Adipose tissue (tissue), 3 donors: Measurements from ENCODE around the gene SLC6A17. TPM values are rescaled to one million over a fixed set of nuclear protein-coding genes. Genes with fewer than 3 reads are reported as not detected.

ENCODE experiments used
- H3K27ac ChIP-seq: one replicate; pipeline ENCODE4 v1.5.1; 2013; ENCODE audit warnings: low read depth, low read length
- WGBS, 3 donors: extraction: QIAGEN DNeasy Blood & Tissue Kit; methylation state at CpG; one replicate each; pipeline ENCODE4 v1.1.7; 2013; 5-methylcytosine and 5-hydroxymethylcytosine counted together
- polyA plus RNA-seq, 3 donors: library from polyadenylated mRNA; stranded (reverse); fragments of 200-250 nt; gene quantifications; one replicate each; pipeline ENCODE4 v1.2.3, GENCODE V29; 2013
- donor health status: healthy with polysubstance abuse.
- donor health status: Bipolar disorder and iron deficiency.
- donor health status: healthy.

Gene SLC6A17
- polyA plus RNA-seq, 3 donors = 0.36 to 0.91 TPM; not detected in 1

- no peak overlapping the region for H3K27ac ChIP-seq
- 0 to 1% (median 1%) methylated on average over 75 to 101 of the region's 101 CpGs for WGBS, 3 donors
Measured at GRCh38 chr1:110210604-110211495, 60.6 kb downstream of the SLC6A17 start.

- WGBS, 3 donors = 9 to 12% (median 11%) methylated on average over 70 to 81 of the region's 81 CpGs
- H3K27ac ChIP-seq = no peak overlapping the region
Measured at GRCh38 chr1:110211496-110212168, 61.3 kb downstream of the SLC6A17 start.

GRCh38 chr1:110212169-110213142, 62.2 kb downstream of the SLC6A17 start:
- 36 to 57% (median 49%) methylated on average over 17 to 20 of the region's 20 CpGs for WGBS, 3 donors
- H3K27ac ChIP-seq = no peak overlapping the region

- H3K27ac ChIP-seq = no peak overlapping the region
- 62 to 80% (median 65%) methylated on average over 2 of the region's 2 CpGs for WGBS, 3 donors
Measured at GRCh38 chr1:110213143-110213540, 62.8 kb downstream of the SLC6A17 start.

GRCh38 chr1:110214454-110215404, 64.4 kb downstream of the SLC6A17 start:
- 51 to 83% (median 79%) methylated on average over 16 of the region's 16 CpGs for WGBS, 3 donors
- no peak overlapping the region for H3K27ac ChIP-seq

- WGBS, 3 donors = 62 to 80% (median 80%) methylated on average over 7 of the region's 7 CpGs
- H3K27ac ChIP-seq = no peak overlapping the region
Measured at GRCh38 chr1:110215621-110216515, 65.6 kb downstream of the SLC6A17 start.

GRCh38 chr1:110216844-110217444, 66.7 kb downstream of the SLC6A17 start:
- 89 to 93% (median 91%) methylated on average over 6 of the region's 6 CpGs for WGBS, 3 donors
- no peak overlapping the region for H3K27ac ChIP-seq

GRCh38 chr1:110218137-110218536, 67.8 kb downstream of the SLC6A17 start:
- H3K27ac ChIP-seq = no peak overlapping the region
- 89 to 95% (median 91%) methylated on average over 5 of the region's 5 CpGs for WGBS, 3 donors

GRCh38 chr1:110218739-110219138, 68.4 kb downstream of the SLC6A17 start:
- 86 to 87% (median 87%) methylated on average over 4 of the region's 4 CpGs for WGBS, 3 donors
- H3K27ac ChIP-seq = no peak overlapping the region

- 43 to 88% (median 81%) methylated on average over 5 of the region's 5 CpGs for whole genome bisulfite sequencing, 3 donors
- no peak overlapping the region for H3K27ac ChIP-seq
Measured at GRCh38 chr1:110220324-110220723, 70.0 kb downstream of the SLC6A17 start.

- no peak overlapping the region for H3K27ac ChIP-seq
- 89 to 92% (median 92%) methylated on average over 4 of the region's 4 CpGs for WGBS, 3 donors
Measured at GRCh38 chr1:110221119-110221518, 70.8 kb downstream of the SLC6A17 start.

GRCh38 chr1:110223127-110223526, 72.8 kb downstream of the SLC6A17 start:
- 96 to 98% (median 97%) methylated on average over 27 of the region's 27 CpGs for WGBS, 3 donors
- no peak overlapping the region for H3K27ac ChIP-seq

GRCh38 chr1:110223581-110223980, 73.3 kb downstream of the SLC6A17 start:
- no peak overlapping the region for H3K27ac ChIP-seq
- WGBS, 3 donors = 94 to 96% (median 95%) methylated on average over 17 of the region's 17 CpGs

GRCh38 chr1:110224240-110224995, 74.1 kb downstream of the SLC6A17 start:
- WGBS, 3 donors = 70 to 86% (median 85%) methylated on average over 8 of the region's 8 CpGs
- no peak overlapping the region for H3K27ac ChIP-seq

- H3K27ac ChIP-seq = no peak overlapping the region
- WGBS, 3 donors = 60 to 73% (median 70%) methylated on average over 7 of the region's 7 CpGs
Measured at GRCh38 chr1:110225212-110225611, 74.9 kb downstream of the SLC6A17 start.
